Astrocyte (in vitro differentiated cells and primary cell): ENCODE measurements around the gene SUPT7L. TPM values are rescaled to one million over a fixed set of nuclear protein-coding genes. Genes with fewer than 3 reads are reported as not detected.

Experiments used
- DNase-seq: peaks from one replicate; pipeline ENCODE4 v3.0.0-alpha.2; 2010; ENCODE audit warnings: low read depth
- FAIRE-seq: peaks from 2 replicates; lab custom pipeline; 2011; peaks lifted over from hg19 to GRCh38; lab: Jason Lieb, UNC
- H2AFZ ChIP-seq: 2 replicates; pipeline ENCODE4 v1.6.0; 2012; ENCODE audit warnings: low read depth, low read length, inconsistent platforms
- H3K27ac ChIP-seq: 2 replicates; pipeline ENCODE4 v1.5.1; 2011; ENCODE audit warnings: low read depth, low read length, inconsistent platforms
- H3K27me3 ChIP-seq: 2 replicates; pipeline ENCODE4 v1.6.0; 2011; ENCODE audit warnings: low read length, inconsistent platforms; ENCODE audit not compliant: insufficient read depth
- H3K36me3 ChIP-seq: 2 replicates; pipeline ENCODE4 v1.5.1; 2011; ENCODE audit warnings: low read length, inconsistent platforms; ENCODE audit not compliant: insufficient read depth
- H3K4me1 ChIP-seq: 2 replicates; pipeline ENCODE4 v1.5.1; 2011; ENCODE audit warnings: low read length, inconsistent platforms; ENCODE audit not compliant: insufficient read depth
- H3K4me2 ChIP-seq: 2 replicates; pipeline ENCODE4 v1.6.0; 2012; ENCODE audit warnings: low read length, inconsistent platforms
- H3K4me3 ChIP-seq: 2 replicates; pipeline ENCODE4 v1.5.1; 2011; ENCODE audit warnings: low read depth, mild to moderate bottlenecking, low read length, inconsistent platforms; ENCODE audit not compliant: insufficient read depth
- H3K79me2 ChIP-seq: 2 replicates; pipeline ENCODE4 v1.6.0; 2012; ENCODE audit warnings: mild to moderate bottlenecking, low read length, inconsistent platforms; ENCODE audit not compliant: insufficient read depth
- H3K9ac ChIP-seq: 2 replicates; pipeline ENCODE4 v1.6.0; 2012; ENCODE audit warnings: mild to moderate bottlenecking, low read length, inconsistent platforms
- H3K9me3 ChIP-seq: 2 replicates; pipeline ENCODE4 v1.5.1; 2012; ENCODE audit warnings: low read depth, mild to moderate bottlenecking, low read length, inconsistent platforms; ENCODE audit not compliant: insufficient read depth
- H4K20me1 ChIP-seq: 2 replicates; pipeline ENCODE4 v1.6.0; 2012; ENCODE audit warnings: low read length, inconsistent platforms; ENCODE audit not compliant: insufficient read depth
- H3K27ac Mint-ChIP-seq: one replicate; pipeline ENCODE4 v1.8.0; 2021; ENCODE audit warnings: mild to moderate bottlenecking, mixed read lengths; ENCODE audit not compliant: unreplicated experiment
- H3K27me3 Mint-ChIP-seq: one replicate; pipeline ENCODE4 v1.8.0; 2021; ENCODE audit warnings: low read depth, mixed read lengths; ENCODE audit not compliant: unreplicated experiment
- H3K36me3 Mint-ChIP-seq: one replicate; pipeline ENCODE4 v1.8.0; 2021; ENCODE audit warnings: low read depth, mixed read lengths; ENCODE audit not compliant: unreplicated experiment
- H3K4me1 Mint-ChIP-seq: one replicate; pipeline ENCODE4 v1.8.0; 2021; ENCODE audit warnings: low read depth, mixed read lengths; ENCODE audit not compliant: unreplicated experiment
- H3K4me3 Mint-ChIP-seq: one replicate; pipeline ENCODE4 v1.8.0; 2021; ENCODE audit warnings: mild to moderate bottlenecking, moderate library complexity, mixed read lengths; ENCODE audit not compliant: unreplicated experiment
- H3K9me3 Mint-ChIP-seq: one replicate; pipeline ENCODE4 v1.8.0; 2021; ENCODE audit warnings: mild to moderate bottlenecking, mixed read lengths; ENCODE audit not compliant: unreplicated experiment
- EZH2 ChIP-seq: IDR thresholded peaks from 2 replicates; pipeline ENCODE4 v1.6.1; 2012; ENCODE audit warnings: mild to moderate bottlenecking, low read length, inconsistent platforms; ENCODE audit not compliant: insufficient read depth
- total RNA-seq: library from RNA; stranded (reverse); gene quantifications from 2 replicates; pipeline ENCODE4 v1.2.1, GENCODE V29; 2021
- TF ChIP-seq, protein P1 (sequence below): IDR thresholded peaks from 2 replicates; pipeline ENCODE4 v1.5.1; 2011; ENCODE audit warnings: low read depth, mild to moderate bottlenecking, inconsistent platforms, low read length, moderate library complexity; ENCODE audit not compliant: insufficient read depth

Gene SUPT7L
- total RNA-seq, 1 donor from 2014 or later: 27.8 TPM

DNA sequence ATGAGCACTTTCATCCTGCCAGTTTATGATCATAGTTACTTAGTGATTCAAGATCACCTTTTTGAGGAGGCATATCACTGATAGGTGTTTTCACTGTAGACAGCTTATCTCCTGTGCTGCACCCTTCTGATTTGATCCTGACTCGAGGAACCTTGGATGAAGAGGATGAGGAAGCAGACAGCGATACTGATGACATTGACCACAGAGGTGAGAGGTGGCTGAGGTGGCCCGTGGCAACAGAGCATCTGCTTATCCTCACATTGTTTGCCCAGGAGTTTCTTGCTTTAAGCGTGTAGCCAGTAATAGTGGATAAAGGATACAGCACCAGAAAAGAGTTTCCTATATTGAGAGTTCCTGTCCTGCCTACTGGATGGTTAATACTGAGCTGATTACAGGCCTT is 15.7 kb downstream of the SUPT7L start:
- Histone ChIP-seq H3K4me2 (no peak overlapping the region), H4K20me1 (peaks cover 5% of the 10 kb centered on the region), H3K36me3 (peaks cover 50% of the 10 kb centered on the region), H3K79me2 (peaks cover 3% of the 10 kb centered on the region), H3K4me1 (peaks cover 6% of the 10 kb centered on the region), H3K4me3 (no peak overlapping the region), H2AFZ (no peak overlapping the region), H3K27me3 (no peaks in the 10 kb centered on the region), H3K9me3 (no peaks in the 10 kb centered on the region), H3K27ac (no peak overlapping the region), H3K9ac (no peak overlapping the region)
- Mint-ChIP-seq H3K27me3 (no peaks in the 10 kb centered on the region), H3K27ac (no peak overlapping the region), H3K9me3 (no peaks in the 10 kb centered on the region), H3K36me3 (peaks cover 6% of the 10 kb centered on the region), H3K4me1 (peaks cover 13% of the 10 kb centered on the region), H3K4me3 (no peak overlapping the region)
- DNase-seq (no peak), FAIRE-seq (no peak)
- TF ChIP-seq, protein P1, sequence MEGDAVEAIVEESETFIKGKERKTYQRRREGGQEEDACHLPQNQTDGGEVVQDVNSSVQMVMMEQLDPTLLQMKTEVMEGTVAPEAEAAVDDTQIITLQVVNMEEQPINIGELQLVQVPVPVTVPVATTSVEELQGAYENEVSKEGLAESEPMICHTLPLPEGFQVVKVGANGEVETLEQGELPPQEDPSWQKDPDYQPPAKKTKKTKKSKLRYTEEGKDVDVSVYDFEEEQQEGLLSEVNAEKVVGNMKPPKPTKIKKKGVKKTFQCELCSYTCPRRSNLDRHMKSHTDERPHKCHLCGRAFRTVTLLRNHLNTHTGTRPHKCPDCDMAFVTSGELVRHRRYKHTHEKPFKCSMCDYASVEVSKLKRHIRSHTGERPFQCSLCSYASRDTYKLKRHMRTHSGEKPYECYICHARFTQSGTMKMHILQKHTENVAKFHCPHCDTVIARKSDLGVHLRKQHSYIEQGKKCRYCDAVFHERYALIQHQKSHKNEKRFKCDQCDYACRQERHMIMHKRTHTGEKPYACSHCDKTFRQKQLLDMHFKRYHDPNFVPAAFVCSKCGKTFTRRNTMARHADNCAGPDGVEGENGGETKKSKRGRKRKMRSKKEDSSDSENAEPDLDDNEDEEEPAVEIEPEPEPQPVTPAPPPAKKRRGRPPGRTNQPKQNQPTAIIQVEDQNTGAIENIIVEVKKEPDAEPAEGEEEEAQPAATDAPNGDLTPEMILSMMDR: no peak
- no peak for TF ChIP-seq EZH2

GRCh38 chr2:27647289-27647688 is 16.1 kb downstream of the SUPT7L start:
- no peaks in the 10 kb centered on the region for H3K27me3 Mint-ChIP-seq
- Histone ChIP-seq H3K4me1 (peaks cover 1% of the 10 kb centered on the region), H3K4me2 (no peak overlapping the region), H2AFZ (no peak overlapping the region), H3K4me3 (no peak overlapping the region), H3K9me3 (no peaks in the 10 kb centered on the region), H3K79me2 (peaks cover 3% of the 10 kb centered on the region), H3K9ac (no peak overlapping the region), H4K20me1 (peaks cover under 1% of the 10 kb centered on the region), H3K27ac (no peak overlapping the region), H3K36me3 (peaks cover 47% of the 10 kb centered on the region), H3K27me3 (no peaks in the 10 kb centered on the region)
- H3K36me3 Mint-ChIP-seq: peaks cover 4% of the 10 kb centered on the region
- H3K9me3 Mint-ChIP-seq: no peaks in the 10 kb centered on the region
- H3K27ac Mint-ChIP-seq: no peak overlapping the region
- TF ChIP-seq, protein P1: no peak
- no peak for TF ChIP-seq EZH2
- peaks cover 9% of the 10 kb centered on the region for H3K4me1 Mint-ChIP-seq
- no peak overlapping the region for H3K4me3 Mint-ChIP-seq
- DNase-seq (no peak), FAIRE-seq (no peak)

DNA sequence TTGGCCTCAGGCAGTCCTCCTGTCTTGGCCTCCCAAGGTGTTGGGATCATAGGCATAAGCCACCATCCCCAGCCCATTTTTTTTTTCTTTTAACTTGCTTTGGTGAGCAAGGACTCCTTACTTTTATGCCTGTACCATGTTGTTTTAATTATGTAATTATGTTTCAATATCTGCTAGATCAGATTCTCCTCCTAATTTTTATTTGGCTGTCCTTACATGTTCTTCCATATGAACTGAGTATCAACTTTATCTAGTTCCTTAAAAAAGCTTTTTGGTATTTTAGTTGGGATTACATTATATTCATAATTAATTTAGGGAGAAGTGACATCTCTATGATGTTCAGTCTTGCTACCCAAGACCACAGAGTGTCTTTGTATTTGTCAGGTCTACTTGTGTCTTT is 18.2 kb downstream of the SUPT7L start:
- Mint-ChIP-seq H3K27me3 (no peaks in the 10 kb centered on the region), H3K4me1 (peaks cover 9% of the 10 kb centered on the region), H3K4me3 (no peak overlapping the region), H3K36me3 (peaks cover 4% of the 10 kb centered on the region), H3K9me3 (no peaks in the 10 kb centered on the region), H3K27ac (no peak overlapping the region)
- Histone ChIP-seq H3K4me1 (no peaks in the 10 kb centered on the region), H3K36me3 (peaks cover 47% of the 10 kb centered on the region), H3K9me3 (no peaks in the 10 kb centered on the region), H3K4me2 (no peak overlapping the region), H3K79me2 (peaks cover 3% of the 10 kb centered on the region), H3K4me3 (no peak overlapping the region), H3K9ac (no peak overlapping the region), H4K20me1 (no peaks in the 10 kb centered on the region), H2AFZ (no peak overlapping the region), H3K27me3 (no peaks in the 10 kb centered on the region), H3K27ac (no peak overlapping the region)
- no peak for TF ChIP-seq EZH2
- TF ChIP-seq, protein P1: no peak
- FAIRE-seq (no peak), DNase-seq (no peak)
